CD4-positive, alpha-beta T cell treated with Interleukin-2 at 100 ng/mL for 4 hours (primary cell): ENCODE measurements around the gene MEGF11.

Source experiments
- DNase-seq: peaks from one replicate; pipeline ENCODE4 v3.0.0-alpha.2; 2020; ENCODE audit warnings: low spot score

MEGF11 gene

GRCh38 chr15:66170042-66170441 is 83.5 kb downstream of the MEGF11 start:
- DNase-seq = no peak

GRCh38 chr15:66169625-66170024 is 83.9 kb downstream of the MEGF11 start:
- DNase-seq = no peak

- no peak for DNase-seq
These were observed 84.5 kb downstream of the MEGF11 start for GRCh38 chr15:66169023-66169422.

- no peak for DNase-seq
These were observed 85.7 kb downstream of the MEGF11 start for GRCh38 chr15:66167854-66168253.

- no peak for DNase-seq
These were observed 87.7 kb downstream of the MEGF11 start for GRCh38 chr15:66165856-66166255.

GRCh38 chr15:66164788-66165187 is 88.8 kb downstream of the MEGF11 start:
- no peak for DNase-seq

GRCh38 chr15:66163553-66163952 is 90.0 kb downstream of the MEGF11 start:
- DNase-seq = no peak

- no peak for DNase-seq
These were observed 91.3 kb downstream of the MEGF11 start for GRCh38 chr15:66162286-66162685.

GRCh38 chr15:66161575-66162118 is 91.9 kb downstream of the MEGF11 start:
- no peak for DNase-seq

GRCh38 chr15:66161108-66161507 is 92.4 kb downstream of the MEGF11 start:
- no peak for DNase-seq

GRCh38 chr15:66157507-66157906 is 96.0 kb downstream of the MEGF11 start:
- DNase-seq = no peak

- DNase-seq = no peak
These were observed 97.1 kb downstream of the MEGF11 start for GRCh38 chr15:66156310-66156975.

GRCh38 chr15:66155065-66155464 is 98.5 kb downstream of the MEGF11 start:
- no peak for DNase-seq

- no peak for DNase-seq
These were observed 99.0 kb downstream of the MEGF11 start for GRCh38 chr15:66154581-66154980.

GRCh38 chr15:66153549-66154415 is 99.8 kb downstream of the MEGF11 start:
- no peak for DNase-seq

- DNase-seq = no peak
These were observed 100.9 kb downstream of the MEGF11 start for GRCh38 chr15:66152650-66153049.

GRCh38 chr15:66151809-66152208 is 101.7 kb downstream of the MEGF11 start:
- no peak for DNase-seq

GRCh38 chr15:66149871-66150270 is 103.7 kb downstream of the MEGF11 start:
- DNase-seq = no peak

- DNase-seq = no peak
These were observed 105.4 kb downstream of the MEGF11 start for GRCh38 chr15:66148187-66148586.

- DNase-seq = no peak
These were observed 106.1 kb downstream of the MEGF11 start for GRCh38 chr15:66147440-66147839.

- DNase-seq = no peak
These were observed 107.8 kb downstream of the MEGF11 start for GRCh38 chr15:66145726-66146182.

GRCh38 chr15:66144978-66145725 is 108.4 kb downstream of the MEGF11 start:
- DNase-seq = no peak
